GM19035 (cell line): Measurements from ENCODE around the gene C1QA.
"Not testable (repeated sequence)": the region's sequence is repeated elsewhere in the genome, so short reads cannot be mapped to it uniquely, and the experiment has no call there.

Source experiments
- ATAC-seq: cut with Tn5 transposase; IDR thresholded peaks from one replicate; pipeline ENCODE4 v1.9.1; 2021; ENCODE audit not compliant: unreplicated experiment

C1QA gene

DNA sequence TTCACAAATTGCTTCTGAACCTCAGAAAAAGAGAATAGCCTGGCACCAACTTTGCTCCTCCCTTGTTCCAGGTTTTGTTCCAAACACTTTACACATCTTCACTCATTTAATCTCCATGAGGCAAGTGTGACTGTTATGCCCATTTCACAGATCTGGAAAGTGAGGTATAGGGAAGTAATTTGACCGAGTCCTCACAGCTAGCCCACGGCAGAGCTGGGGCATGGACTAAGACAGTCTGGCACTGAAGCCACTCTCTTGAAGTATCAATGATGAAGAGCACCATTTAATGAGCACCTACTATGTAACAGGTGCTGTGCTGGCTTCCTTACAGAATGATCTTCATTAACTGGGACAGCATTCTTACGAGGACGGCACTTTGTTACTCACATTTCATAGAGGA is 35.6 kb downstream of the C1QA start:
- no peak for ATAC-seq

DNA sequence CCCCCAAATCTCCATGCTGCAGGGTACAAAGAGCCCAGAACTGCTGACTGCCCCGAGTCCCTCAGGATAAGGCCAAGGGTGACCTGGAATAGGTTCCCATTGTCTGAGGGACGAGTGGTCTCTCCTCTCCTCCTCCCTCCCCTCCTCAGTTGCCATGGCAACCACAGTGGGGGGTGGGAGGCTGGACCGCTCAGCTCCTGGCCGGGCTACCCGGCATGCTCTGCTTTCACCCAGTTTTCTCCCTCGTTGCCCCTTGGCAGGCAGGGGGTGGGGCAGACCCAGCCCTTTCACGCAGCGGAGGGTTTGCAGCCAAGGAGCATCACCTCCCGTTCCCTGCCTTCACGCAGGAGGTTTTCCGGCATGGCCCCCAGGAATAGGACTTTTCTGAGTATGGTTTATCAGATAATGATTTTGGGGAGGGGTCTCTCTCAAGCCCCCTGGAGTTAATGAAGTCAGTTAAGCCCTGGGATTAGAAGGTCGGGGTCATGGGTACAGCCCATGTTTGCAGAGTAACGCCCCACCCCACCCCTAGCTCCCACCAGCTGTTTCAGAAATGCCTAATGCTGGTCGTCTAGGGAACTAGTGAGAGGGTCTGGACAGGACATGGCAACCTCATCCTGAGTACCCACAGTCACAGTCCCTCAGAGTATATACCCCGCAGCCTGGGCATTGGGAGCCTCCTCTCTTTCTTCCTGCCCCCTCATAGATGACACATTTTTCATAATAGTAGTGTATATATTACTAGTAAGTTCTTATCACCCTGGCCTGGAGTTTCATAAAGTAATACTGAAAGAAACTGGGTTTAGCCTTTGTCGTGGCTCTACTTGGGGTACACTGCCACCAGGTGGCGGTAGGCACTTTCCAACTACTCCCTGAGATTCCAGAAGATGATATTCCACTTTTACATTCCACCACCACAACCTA is 37.3 kb downstream of the C1QA start:
- no peak for ATAC-seq

DNA sequence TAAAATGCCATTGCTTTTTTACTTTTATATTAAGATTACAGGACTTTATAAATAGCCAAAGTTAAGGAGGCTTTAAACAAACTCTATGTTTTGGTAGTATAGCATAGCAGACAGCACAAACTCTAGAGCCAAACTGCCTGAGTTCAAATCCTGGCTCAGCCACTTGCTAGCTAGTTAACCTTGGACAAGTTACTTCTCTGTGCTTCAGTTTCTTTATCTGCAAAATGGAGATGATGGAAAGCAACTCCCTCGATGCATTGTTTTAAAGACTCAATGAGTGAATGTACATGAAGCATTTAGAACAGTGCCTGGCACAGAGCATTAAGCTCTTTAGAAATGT is 38.0 kb downstream of the C1QA start:
- ATAC-seq = no peak

DNA sequence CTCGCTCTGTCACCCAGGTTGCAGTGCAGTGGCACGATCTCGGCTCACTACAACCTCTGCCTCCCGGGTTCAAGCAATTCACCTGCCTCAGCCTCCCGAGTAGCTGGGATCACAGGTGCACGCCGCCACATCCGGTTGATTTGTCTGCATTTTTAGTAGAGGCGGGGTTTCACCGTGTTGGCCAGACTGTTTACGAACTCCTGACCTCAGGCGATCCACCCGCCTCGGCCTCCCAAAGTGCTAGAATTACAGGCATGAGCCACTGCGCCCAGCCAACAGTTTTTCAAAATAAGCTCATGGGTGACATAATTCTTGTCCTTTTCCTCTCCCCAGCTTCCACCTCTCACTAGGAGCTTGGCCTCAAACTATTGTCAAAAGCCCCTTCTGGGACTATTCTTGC is 39.7 kb downstream of the C1QA start:
- not testable (repeated sequence) for ATAC-seq

DNA sequence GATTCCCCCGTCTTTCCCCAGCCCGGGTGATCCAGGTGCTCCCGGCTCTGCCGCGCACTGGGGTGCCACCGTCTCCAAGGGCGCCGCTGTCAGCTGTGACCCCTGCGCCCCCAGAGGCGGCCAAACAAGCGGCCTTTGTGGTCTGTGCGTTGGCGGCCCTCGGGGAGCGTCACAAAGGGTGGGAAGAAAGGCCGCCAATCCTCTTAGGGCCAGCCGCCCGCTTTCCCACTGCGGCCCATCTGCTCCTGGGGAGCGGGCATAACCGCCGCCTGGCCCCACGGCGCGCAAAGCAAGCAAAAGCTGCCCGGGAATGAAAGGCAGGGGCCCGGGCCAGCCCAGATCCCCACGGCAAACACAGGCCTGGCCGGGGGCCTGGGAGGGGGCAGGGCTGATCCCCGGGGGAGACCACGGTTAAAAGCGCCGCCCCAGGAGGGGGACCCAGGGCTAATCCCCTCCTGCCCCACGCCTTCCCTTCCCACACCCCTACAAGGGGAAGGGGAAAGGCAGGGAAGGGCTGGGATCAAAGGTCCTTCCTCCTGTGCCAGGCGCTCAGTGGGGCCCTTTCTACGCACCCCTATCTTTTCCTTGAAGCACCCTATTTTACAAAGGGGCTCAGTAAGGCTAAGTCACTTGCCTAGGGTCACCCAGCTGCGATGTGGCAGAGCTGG is 40.6 kb downstream of the C1QA start:
- no peak for ATAC-seq

DNA sequence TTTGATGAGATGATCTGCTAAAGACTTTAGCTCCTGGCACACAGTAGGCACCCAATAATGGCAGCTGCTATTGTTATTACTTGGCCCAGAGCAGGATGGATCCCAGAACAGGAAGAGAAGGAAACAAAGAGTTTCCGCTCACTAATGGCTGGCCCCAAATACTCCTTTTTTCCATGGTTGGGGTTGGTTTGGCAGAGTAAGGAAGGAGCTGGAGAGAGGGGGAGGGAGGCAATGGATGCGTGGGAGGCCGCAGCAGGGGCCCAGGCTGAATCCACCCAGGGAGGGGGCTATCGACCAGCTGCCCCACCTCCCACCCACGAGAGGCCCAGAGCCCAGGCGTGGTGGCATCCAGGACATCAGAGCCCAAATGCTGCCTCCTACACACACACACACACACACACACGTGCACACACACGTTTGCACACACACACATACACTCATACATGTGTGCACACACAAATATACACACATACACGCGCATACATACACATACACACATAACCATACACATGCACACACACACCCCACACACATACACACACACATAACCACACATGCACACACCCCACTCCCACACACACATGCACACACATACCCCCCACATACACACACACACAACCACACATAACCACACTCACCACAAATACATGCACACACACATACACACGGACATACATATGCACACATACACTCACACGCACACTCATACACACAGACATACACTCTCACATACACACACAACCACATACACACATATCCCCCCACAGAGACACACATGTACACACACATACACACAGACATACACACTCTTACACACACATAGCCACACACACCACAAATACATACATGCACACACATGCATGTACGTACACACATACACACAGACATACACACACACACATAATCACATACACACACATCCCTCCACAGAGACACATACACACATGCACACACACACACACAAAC is 41.8 kb downstream of the C1QA start:
- ATAC-seq = no peak

DNA sequence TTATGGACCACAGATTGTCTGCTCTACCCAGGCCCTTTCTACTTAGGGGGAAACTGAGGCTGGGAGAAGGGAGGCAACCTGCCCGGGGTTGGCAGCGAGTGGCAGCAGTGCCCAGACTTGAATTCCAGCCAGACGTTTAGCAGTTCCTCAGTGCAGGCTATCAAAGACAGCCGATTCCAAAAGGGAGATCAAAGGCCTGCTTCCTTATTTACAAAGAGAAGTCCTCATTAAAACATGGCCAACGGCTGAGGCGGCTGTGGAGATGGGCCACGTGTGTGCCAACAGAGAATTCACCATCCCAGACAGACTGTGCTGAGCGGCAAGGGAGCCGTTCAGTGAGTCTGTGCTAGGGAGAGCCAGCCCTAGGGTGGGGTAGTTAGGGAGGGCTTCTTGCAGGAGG is 44.3 kb downstream of the C1QA start:
- ATAC-seq = no peak

DNA sequence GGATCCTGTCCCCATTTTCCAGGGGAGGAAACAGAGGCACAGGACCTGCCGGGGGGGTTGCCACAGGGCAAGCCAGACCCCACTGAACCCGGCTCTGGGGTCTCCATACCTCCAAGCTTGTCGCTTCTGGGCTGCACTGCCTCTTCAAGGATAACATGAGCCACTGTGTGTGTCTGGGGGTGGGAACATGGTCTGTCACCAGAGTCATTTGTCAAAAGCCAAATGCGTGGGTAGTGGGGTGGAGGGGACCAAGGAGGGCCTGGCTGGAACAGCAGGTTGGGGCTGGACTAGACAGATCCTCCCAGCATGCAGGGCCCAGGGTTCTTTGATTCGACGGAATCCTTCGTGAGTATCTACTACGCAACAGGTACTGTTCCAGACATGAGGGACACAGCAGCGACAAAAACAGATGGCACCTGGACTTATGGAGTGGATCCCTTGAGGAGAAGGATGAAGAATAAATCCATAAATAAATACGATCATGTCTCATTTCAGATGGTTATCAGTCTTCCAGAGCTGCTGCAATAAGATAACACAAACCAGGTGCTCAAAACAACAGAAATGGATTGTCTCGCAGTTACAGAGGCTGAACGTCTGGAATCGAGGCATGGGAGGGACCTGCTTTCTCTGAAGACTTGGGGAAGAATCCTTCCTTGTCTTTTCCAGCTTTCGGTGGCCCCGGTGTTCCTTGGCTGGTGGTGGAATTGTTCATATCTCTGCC is 45.3 kb downstream of the C1QA start:
- ATAC-seq = no peak

DNA sequence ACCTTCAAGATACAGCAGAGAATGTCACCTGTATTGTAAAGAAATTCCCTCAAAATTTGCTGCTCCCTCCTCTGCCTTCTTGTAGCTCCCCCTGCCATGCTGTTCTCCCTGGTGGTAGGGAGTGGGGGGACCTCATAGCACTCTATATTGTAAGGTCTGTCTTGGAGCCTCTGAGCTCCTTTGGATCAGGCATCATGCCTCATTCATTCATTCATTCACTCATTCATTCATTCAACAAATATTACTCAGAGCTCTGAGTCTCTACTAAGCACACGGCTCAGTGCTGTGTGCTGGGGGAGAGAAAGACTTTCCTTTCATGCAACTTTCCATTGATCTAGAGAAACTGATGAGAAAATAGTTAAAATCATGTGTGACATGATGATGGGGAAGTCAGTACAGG is 47.1 kb downstream of the C1QA start:
- ATAC-seq = no peak

DNA sequence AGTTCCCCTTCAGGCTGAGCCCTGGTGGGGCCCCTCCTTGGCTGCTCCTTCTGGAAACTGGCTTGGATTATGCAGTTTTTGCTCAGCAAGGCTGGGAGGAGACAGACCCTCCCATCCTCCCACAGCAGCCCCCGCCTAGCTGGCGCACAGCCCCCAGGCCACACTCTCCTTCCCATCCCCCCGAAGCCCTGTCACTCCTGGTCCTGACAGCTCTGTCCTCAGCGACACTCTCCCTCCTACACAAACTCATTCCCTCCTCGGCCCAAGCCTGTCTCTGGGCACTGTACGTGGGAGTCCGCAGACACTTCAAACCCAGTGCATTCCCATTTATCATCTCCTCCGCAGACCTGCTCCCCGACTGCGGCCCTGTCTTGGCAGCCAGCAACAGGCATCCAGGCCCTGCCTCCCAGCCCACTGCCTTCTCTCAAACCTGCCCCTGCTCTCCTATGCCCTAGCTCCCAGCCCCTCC is 49.2 kb downstream of the C1QA start:
- no peak for ATAC-seq

DNA sequence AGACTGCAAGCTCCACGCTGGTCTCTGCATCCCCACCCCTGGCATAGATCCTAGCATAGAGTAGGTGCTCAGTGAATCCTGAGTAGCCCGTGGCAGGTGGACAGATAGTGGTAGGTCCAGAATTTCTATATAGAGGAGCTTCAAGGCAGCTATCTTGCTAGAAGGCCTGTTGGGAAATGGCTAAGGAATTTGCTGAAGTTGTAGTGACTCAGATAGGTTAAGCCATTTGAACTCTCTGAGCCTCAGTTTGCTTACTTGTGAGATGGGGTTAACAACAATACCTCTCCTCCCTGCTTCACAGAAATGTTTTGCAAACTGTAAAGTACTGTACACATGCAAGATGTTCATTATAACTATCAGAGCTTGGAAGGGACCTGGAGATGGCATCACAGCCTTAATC is 50.8 kb downstream of the C1QA start:
- ATAC-seq = no peak

DNA sequence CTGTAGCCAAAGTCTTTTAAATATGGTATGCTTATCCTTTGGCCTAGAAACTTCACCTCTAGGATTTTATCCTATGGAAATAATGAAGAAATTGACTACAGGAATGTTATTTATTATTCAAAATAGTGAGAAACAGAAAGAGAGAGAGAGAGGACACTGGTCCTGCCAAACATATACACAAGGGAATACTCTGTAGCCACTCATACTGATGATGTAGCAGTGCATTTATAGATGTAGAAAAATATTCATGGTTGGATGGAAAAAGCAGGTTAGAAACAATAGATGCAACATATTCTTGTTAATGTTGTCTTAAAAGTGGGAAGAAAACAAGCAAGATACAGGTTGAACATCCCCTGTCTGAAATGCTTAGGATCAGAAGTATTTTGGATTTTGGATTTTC is 52.0 kb downstream of the C1QA start:
- ATAC-seq = no peak
